Ovary (tissue), 3 donors: ENCODE results near the gene DNHD1.

Source experiments
- POLR2A ChIP-seq: fragments of 450-650 bp; IDR thresholded peaks from one replicate; pipeline ENCODE4 v1.6.1; 2017; ENCODE audit warnings: antibody characterized with exemption, mild to moderate bottlenecking, moderate library complexity
- TF ChIP-seq, protein P1 (sequence below), 3 donors: fragments of 450-650 bp in 2 of 3; fragments of 200-600 bp in 1 of 3; IDR thresholded peaks; one replicate each; pipeline versions ENCODE4 v1.5.1 to v1.8.0; 2016 to 2022; ENCODE audit warnings: antibody characterized with exemption in 3 of 3, mild to moderate bottlenecking in 1 of 3
- donor health status: DM: no; HTN: no; CAD: no.

DNA sequence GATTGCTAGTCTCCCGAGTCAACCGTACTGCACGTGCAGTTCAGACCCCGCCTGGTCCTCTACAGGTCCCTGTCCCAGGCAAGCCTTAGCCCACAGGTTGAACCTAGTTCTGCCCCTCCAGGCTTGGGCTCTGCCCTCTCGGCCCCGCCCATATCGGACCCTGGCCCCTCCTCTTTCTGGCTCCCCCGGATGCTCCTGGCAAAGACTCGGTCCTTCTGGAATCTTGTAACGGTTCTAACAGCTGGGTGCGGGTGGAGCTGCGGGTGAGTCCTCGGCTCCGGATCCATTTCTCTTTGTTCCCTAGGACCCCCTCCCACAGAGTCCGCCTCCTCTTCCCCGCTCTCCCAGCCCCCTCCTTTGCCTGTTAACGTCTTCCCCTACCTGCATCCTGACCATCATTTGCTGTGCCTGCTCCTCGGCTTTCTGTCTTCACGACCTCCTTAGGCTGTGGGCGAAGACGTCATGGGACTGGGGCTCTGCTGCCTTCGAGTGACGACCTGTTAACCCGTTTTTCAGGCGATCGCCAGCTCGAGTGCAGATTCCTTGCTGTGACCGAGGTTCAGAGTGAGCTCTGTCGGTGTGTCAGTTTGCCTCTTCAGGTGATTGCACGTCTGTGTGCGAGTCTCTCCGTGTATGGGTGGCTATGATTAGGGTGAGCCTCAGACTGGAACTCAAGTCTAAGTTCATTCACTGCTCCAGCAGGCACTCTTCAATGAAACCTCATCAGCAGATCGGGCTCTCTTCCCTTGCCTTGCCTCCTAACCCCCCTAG, at the start of gene DNHD1:
- TF ChIP-seq, protein P1, sequence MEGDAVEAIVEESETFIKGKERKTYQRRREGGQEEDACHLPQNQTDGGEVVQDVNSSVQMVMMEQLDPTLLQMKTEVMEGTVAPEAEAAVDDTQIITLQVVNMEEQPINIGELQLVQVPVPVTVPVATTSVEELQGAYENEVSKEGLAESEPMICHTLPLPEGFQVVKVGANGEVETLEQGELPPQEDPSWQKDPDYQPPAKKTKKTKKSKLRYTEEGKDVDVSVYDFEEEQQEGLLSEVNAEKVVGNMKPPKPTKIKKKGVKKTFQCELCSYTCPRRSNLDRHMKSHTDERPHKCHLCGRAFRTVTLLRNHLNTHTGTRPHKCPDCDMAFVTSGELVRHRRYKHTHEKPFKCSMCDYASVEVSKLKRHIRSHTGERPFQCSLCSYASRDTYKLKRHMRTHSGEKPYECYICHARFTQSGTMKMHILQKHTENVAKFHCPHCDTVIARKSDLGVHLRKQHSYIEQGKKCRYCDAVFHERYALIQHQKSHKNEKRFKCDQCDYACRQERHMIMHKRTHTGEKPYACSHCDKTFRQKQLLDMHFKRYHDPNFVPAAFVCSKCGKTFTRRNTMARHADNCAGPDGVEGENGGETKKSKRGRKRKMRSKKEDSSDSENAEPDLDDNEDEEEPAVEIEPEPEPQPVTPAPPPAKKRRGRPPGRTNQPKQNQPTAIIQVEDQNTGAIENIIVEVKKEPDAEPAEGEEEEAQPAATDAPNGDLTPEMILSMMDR (IDR thresholded peaks at IDR 0.05): no peak
- TF ChIP-seq POLR2A: no peak
